ENCODE data around the gene COG2.

GRCh38 chr1:230614121-230614520, 28.2 kb upstream of the COG2 start:
- TF ChIP-seq, protein P1, sequence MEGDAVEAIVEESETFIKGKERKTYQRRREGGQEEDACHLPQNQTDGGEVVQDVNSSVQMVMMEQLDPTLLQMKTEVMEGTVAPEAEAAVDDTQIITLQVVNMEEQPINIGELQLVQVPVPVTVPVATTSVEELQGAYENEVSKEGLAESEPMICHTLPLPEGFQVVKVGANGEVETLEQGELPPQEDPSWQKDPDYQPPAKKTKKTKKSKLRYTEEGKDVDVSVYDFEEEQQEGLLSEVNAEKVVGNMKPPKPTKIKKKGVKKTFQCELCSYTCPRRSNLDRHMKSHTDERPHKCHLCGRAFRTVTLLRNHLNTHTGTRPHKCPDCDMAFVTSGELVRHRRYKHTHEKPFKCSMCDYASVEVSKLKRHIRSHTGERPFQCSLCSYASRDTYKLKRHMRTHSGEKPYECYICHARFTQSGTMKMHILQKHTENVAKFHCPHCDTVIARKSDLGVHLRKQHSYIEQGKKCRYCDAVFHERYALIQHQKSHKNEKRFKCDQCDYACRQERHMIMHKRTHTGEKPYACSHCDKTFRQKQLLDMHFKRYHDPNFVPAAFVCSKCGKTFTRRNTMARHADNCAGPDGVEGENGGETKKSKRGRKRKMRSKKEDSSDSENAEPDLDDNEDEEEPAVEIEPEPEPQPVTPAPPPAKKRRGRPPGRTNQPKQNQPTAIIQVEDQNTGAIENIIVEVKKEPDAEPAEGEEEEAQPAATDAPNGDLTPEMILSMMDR (optimal IDR thresholded peaks at IDR 0.05 in 1 of 3, IDR thresholded peaks at IDR 0.05 in 1 of 3, conservative IDR thresholded peaks at IDR 0.05 in 1 of 3; ENCODE audit: extremely low read depth in 1 of 3, insufficient read depth in 2 of 3, low read length in 3 of 3): no peak
- no peak for TF ChIP-seq EZH2 (IDR thresholded peaks at IDR 0.05; ENCODE audit: low read length)

Measured in keratinocyte (primary cell).